OCI-LY1 (cell line): ENCODE results near the gene CHCHD1.

ENCODE experiments used
- CTCF ChIP-seq: fragments of 200-600 bp; sonication (generic), shearing (Covaris generic); IDR thresholded peaks from 2 replicates; pipeline ENCODE4 v1.5.1; 2017; ENCODE audit warnings: mild to moderate bottlenecking, antibody characterized with exemption, low read length, moderate library complexity, mixed read lengths
- EZH2 ChIP-seq: fragments of 200-600 bp; sonication (generic), shearing (Covaris generic); IDR thresholded peaks from 2 replicates; pipeline ENCODE4 v1.8.0; 2017; ENCODE audit warnings: borderline replicate concordance, mixed run types, mild to moderate bottlenecking, antibody characterized with exemption, low read length, moderate library complexity, mixed read lengths

- TF ChIP-seq CTCF = no peak
- TF ChIP-seq EZH2 = no peak
These were observed 39.5 kb upstream of the CHCHD1 start for GRCh38 chr10:73742454-73742734.
